HepG2 (cell line): ENCODE results near the gene IGIP. TPM values are rescaled to one million over a fixed set of nuclear protein-coding genes. Genes with fewer than 3 reads are reported as not detected.

Experiments
- CREBL2 ChIP-seq: sonication (generic); formaldehyde crosslinking; IDR thresholded peaks from 2 replicates; pipeline ENCODE4 v1.8.1; 2023; ENCODE audit warnings: missing genetic modification reagents, mild to moderate bottlenecking, borderline replicate concordance
- EZH2 ChIP-seq: conservative IDR thresholded peaks from 2 replicates; pipeline ENCODE4 v1.6.1; 2012; ENCODE audit warnings: mild to moderate bottlenecking, low read depth, low read length, moderate library complexity
- FUBP1 ChIP-seq: sonication (generic); formaldehyde crosslinking; IDR thresholded peaks from 2 replicates; pipeline ENCODE4 v1.5.1; 2020; ENCODE audit warnings: missing genetic modification reagents, mild to moderate bottlenecking, borderline replicate concordance
- GLI4 ChIP-seq: sonication (generic); formaldehyde crosslinking; IDR thresholded peaks from 2 replicates; pipeline ENCODE4 v1.5.1; 2020; ENCODE audit warnings: missing genetic modification reagents, mild to moderate bottlenecking, moderate library complexity, borderline replicate concordance
- HNRNPLL ChIP-seq: fragments of 200-400 bp; formaldehyde crosslinking; IDR thresholded peaks from 2 replicates; pipeline ENCODE4 v1.6.1; 2017; ENCODE audit warnings: mild to moderate bottlenecking, low read depth, low read length; ENCODE audit not compliant: poor library complexity, severe bottlenecking
- RBM22 ChIP-seq: fragments of 200-400 bp; formaldehyde crosslinking; optimal IDR thresholded peaks from 2 replicates; pipeline ENCODE3; 2017; ENCODE audit warnings: mild to moderate bottlenecking, low read length, moderate library complexity
- SALL2 ChIP-seq: sonication (generic); formaldehyde crosslinking; IDR thresholded peaks from 2 replicates; pipeline ENCODE4 v1.8.1; 2023; ENCODE audit warnings: mild to moderate bottlenecking, missing genetic modification reagents, inconsistent platforms
- SP5 ChIP-seq: IDR thresholded peaks from 2 replicates; pipeline ENCODE4 v1.6.1; 2016; ENCODE audit warnings: low read depth, borderline replicate concordance
- SRSF9 ChIP-seq: fragments of 200-400 bp; formaldehyde crosslinking; IDR thresholded peaks from 2 replicates; pipeline ENCODE4 v1.6.1; 2018; ENCODE audit warnings: borderline replicate concordance, mild to moderate bottlenecking, low read depth, low read length; ENCODE audit not compliant: insufficient read depth, poor library complexity, severe bottlenecking
- TCF7 ChIP-seq: sonication (generic); IDR thresholded peaks from 2 replicates; pipeline ENCODE4 v1.6.1; 2016; ENCODE audit warnings: antibody characterized with exemption, low read depth
- ZBTB37 ChIP-seq: sonication (generic); formaldehyde crosslinking; IDR thresholded peaks from 2 replicates; pipeline ENCODE4 v1.4.0; 2020; ENCODE audit warnings: mild to moderate bottlenecking, missing genetic modification reagents
- ZNF234 ChIP-seq: sonication (generic); formaldehyde crosslinking; conservative IDR thresholded peaks from 2 replicates; pipeline ENCODE4 v1.5.1; 2020; ENCODE audit warnings: mild to moderate bottlenecking, missing genetic modification reagents
- ZNF251 ChIP-seq: sonication (generic); formaldehyde crosslinking; IDR thresholded peaks from 2 replicates; pipeline ENCODE4 v1.9.0; 2021; ENCODE audit warnings: mild to moderate bottlenecking, missing genetic modification reagents
- ZNF547 ChIP-seq: sonication (generic); formaldehyde crosslinking; IDR thresholded peaks from 2 replicates; pipeline ENCODE4 v1.5.1; 2020; ENCODE audit warnings: mild to moderate bottlenecking, missing genetic modification reagents
- ZNF709 ChIP-seq: sonication (generic); formaldehyde crosslinking; IDR thresholded peaks from 2 replicates; pipeline ENCODE4 v1.5.0; 2020; ENCODE audit warnings: mild to moderate bottlenecking, missing genetic modification reagents
- ZNF747 ChIP-seq: sonication (generic); formaldehyde crosslinking; IDR thresholded peaks from 2 replicates; pipeline ENCODE4 v1.8.1; 2023; ENCODE audit warnings: missing genetic modification reagents, mild to moderate bottlenecking, borderline replicate concordance
- ZSCAN22 ChIP-seq: sonication (generic); formaldehyde crosslinking; IDR thresholded peaks from 2 replicates; pipeline ENCODE4 v1.4.0; 2020; ENCODE audit warnings: mild to moderate bottlenecking, missing genetic modification reagents
- polyA plus RNA-seq, 8 experiments: library from polyadenylated mRNA; depleted of rRNA in 3 of 8; stranded (reverse) in 7 of 8; unstranded in 1 of 8; fragments of >200 nt; fragmentation: Illumina TruSeq in 4 of 8; extraction: Trizol in 4 of 8; gene quantifications; 2 replicates each; pipeline versions ENCODE4 v1.2.1 to v1.2.3, GENCODE V29; 2011 to 2016; ENCODE audit warnings: low read depth in 4 of 8, missing spikeins in 1 of 8, mixed read lengths in 1 of 8; ENCODE audit not compliant: insufficient read depth in 1 of 8
- total RNA-seq, 5 experiments: library from RNA; depleted of rRNA; stranded (reverse); fragments of >200 nt; fragmentation: Illumina TruSeq; extraction: Trizol; gene quantifications; 2 replicates each; pipeline ENCODE4 v1.2.3, GENCODE V29; 2016; ENCODE audit warnings: low read depth in 1 of 5
- TF ChIP-seq, protein P1 (sequence below): sonication (generic); formaldehyde crosslinking; IDR thresholded peaks from 2 replicates; pipeline ENCODE4 v1.4.0; 2020; ENCODE audit warnings: missing genetic modification reagents, borderline replicate concordance
- TF ChIP-seq, protein P2 (sequence below): sonication (generic); formaldehyde crosslinking; IDR thresholded peaks from 2 replicates; pipeline ENCODE4 v1.5.0; 2020; ENCODE audit warnings: missing genetic modification reagents

Gene IGIP
- total and polyA plus RNA-seq, 2 of the 13 experiments (the other 11 are each of a cell fraction or from before 2014, with no cell fraction given), result 1.7 to 2.1 TPM

- no peak for TF ChIP-seq ZNF709 (CRISPR knock-in tag)
- no peak for TF ChIP-seq ZBTB37 (CRISPR knock-in tag)
- no peak for TF ChIP-seq ZNF547
- no peak for TF ChIP-seq HNRNPLL
- no peak for TF ChIP-seq CREBL2 (CRISPR knock-in tag)
- no peak for TF ChIP-seq ZNF747 (CRISPR knock-in tag)
- no peak for TF ChIP-seq ZNF234 (CRISPR knock-in tag)
- TF ChIP-seq, protein P1, sequence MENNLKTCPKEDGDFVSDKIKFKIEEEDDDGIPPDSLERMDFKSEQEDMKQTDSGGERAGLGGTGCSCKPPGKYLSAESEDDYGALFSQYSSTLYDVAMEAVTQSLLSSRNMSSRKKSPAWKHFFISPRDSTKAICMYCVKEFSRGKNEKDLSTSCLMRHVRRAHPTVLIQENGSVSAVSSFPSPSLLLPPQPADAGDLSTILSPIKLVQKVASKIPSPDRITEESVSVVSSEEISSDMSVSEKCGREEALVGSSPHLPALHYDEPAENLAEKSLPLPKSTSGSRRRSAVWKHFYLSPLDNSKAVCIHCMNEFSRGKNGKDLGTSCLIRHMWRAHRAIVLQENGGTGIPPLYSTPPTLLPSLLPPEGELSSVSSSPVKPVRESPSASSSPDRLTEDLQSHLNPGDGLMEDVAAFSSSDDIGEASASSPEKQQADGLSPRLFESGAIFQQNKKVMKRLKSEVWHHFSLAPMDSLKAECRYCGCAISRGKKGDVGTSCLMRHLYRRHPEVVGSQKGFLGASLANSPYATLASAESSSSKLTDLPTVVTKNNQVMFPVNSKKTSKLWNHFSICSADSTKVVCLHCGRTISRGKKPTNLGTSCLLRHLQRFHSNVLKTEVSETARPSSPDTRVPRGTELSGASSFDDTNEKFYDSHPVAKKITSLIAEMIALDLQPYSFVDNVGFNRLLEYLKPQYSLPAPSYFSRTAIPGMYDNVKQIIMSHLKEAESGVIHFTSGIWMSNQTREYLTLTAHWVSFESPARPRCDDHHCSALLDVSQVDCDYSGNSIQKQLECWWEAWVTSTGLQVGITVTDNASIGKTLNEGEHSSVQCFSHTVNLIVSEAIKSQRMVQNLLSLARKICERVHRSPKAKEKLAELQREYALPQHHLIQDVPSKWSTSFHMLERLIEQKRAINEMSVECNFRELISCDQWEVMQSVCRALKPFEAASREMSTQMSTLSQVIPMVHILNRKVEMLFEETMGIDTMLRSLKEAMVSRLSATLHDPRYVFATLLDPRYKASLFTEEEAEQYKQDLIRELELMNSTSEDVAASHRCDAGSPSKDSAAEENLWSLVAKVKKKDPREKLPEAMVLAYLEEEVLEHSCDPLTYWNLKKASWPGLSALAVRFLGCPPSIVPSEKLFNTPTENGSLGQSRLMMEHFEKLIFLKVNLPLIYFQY (CRISPR knock-in tag), result peak; percentile 15; the same call in 1 of the 2 replicates
- TF ChIP-seq SP5 (CRISPR knock-in tag), result no peak
- no peak for TF ChIP-seq ZSCAN22 (CRISPR knock-in tag)
- no peak for TF ChIP-seq SRSF9
- no peak; the same call in 1 of the 2 replicates for TF ChIP-seq SALL2 (CRISPR knock-in tag)
- TF ChIP-seq ZNF251 (CRISPR knock-in tag), result no peak
- peak; percentile 11; the same call in 1 of the 2 replicates for TF ChIP-seq TCF7
- no peak for TF ChIP-seq EZH2
- TF ChIP-seq FUBP1 (CRISPR knock-in tag), result no peak
- TF ChIP-seq RBM22, result no peak
- TF ChIP-seq, protein P2, sequence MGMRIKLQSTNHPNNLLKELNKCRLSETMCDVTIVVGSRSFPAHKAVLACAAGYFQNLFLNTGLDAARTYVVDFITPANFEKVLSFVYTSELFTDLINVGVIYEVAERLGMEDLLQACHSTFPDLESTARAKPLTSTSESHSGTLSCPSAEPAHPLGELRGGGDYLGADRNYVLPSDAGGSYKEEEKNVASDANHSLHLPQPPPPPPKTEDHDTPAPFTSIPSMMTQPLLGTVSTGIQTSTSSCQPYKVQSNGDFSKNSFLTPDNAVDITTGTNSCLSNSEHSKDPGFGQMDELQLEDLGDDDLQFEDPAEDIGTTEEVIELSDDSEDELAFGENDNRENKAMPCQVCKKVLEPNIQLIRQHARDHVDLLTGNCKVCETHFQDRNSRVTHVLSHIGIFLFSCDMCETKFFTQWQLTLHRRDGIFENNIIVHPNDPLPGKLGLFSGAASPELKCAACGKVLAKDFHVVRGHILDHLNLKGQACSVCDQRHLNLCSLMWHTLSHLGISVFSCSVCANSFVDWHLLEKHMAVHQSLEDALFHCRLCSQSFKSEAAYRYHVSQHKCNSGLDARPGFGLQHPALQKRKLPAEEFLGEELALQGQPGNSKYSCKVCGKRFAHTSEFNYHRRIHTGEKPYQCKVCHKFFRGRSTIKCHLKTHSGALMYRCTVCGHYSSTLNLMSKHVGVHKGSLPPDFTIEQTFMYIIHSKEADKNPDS (CRISPR knock-in tag), result no peak
- no peak for TF ChIP-seq GLI4
Observed at GRCh38 chr5:140157032-140157781, 31.5 kb downstream of the IGIP start (continued).
